Liver (tissue), 3 donors: ENCODE measurements around the gene TRAPPC10.
"Not testable (repeated sequence)": the region's sequence is repeated elsewhere in the genome, so short reads cannot be mapped to it uniquely, and the experiment has no call there.

Experiments used
- CTCF ChIP-seq: fragments of 150-350 bp; IDR thresholded peaks from 2 replicates; pipeline ENCODE4 v1.5.1; 2017; ENCODE audit warnings: improper control_type of control experiment, low read depth, low read length; ENCODE audit not compliant: missing input control
- MAX ChIP-seq: IDR thresholded peaks from 2 replicates; pipeline ENCODE4 v1.6.1; 2016; ENCODE audit warnings: antibody characterized with exemption
- NR2F2 ChIP-seq: IDR thresholded peaks from 2 replicates; pipeline ENCODE4 v1.6.1; 2016; ENCODE audit warnings: antibody characterized with exemption
- RAD21 ChIP-seq, 2 donors: IDR thresholded peaks; 2 replicates each; pipeline ENCODE4 v1.6.1; 2016; ENCODE audit warnings: antibody characterized with exemption in 2 of 2, mild to moderate bottlenecking in 2 of 2
- REST ChIP-seq: IDR thresholded peaks from 2 replicates; pipeline ENCODE4 v1.6.1; 2016; ENCODE audit warnings: antibody characterized with exemption, mild to moderate bottlenecking
- RXRA ChIP-seq, 2 donors: IDR thresholded peaks; 2 replicates each; pipeline ENCODE4 v1.6.1; 2017 to 2018; ENCODE audit warnings: antibody characterized with exemption in 2 of 2, mild to moderate bottlenecking in 1 of 2
- SP1 ChIP-seq: IDR thresholded peaks from 2 replicates; pipeline ENCODE4 v1.6.1; 2018; ENCODE audit warnings: antibody characterized with exemption, mild to moderate bottlenecking
- TAF1 ChIP-seq: conservative IDR thresholded peaks from 2 replicates; pipeline ENCODE4 v1.6.1; 2016; ENCODE audit warnings: antibody characterized with exemption, mild to moderate bottlenecking
- YY1 ChIP-seq: IDR thresholded peaks from 2 replicates; pipeline ENCODE4 v1.6.1; 2016; ENCODE audit warnings: antibody characterized with exemption, mild to moderate bottlenecking
- donor health status: healthy.
- donor health status: healthy.

- TF ChIP-seq REST; RAD21 (IDR thresholded peaks at IDR 0.05); CTCF; YY1; TAF1; MAX; SP1; RXRA (IDR thresholded peaks at IDR 0.05); NR2F2: not testable (repeated sequence)
Observed at GRCh38 chr21:44143996-44144395, 131.9 kb downstream of the TRAPPC10 start.
